A673 (cell line): Measurements from ENCODE around the gene PKP1. TPM values are rescaled to one million over a fixed set of nuclear protein-coding genes. Genes with fewer than 3 reads are reported as not detected.

Experiments used
- BruUV-seq: library from RNA; stranded (reverse); fragments of 400-500 nt; replicated peaks from 2 replicates; lab custom pipeline; 2021; lab: Mats Ljungman, UMichigan
- CTCF ChIA-PET: fragments of 300-600 bp; sonication (Branson Sonifier 250); formaldehyde crosslinking; loops from one replicate; lab custom pipeline; 2022; ENCODE audit warnings: antibody characterized with exemption; lab: Charles Lee
- POLR2A ChIA-PET: fragments of 300-600 bp; sonication (Branson Sonifier 250); formaldehyde crosslinking; loops from one replicate; lab custom pipeline; 2022; ENCODE audit warnings: antibody characterized with exemption; ENCODE audit not compliant: low non-redundant PET; lab: Charles Lee
- DNase-seq: peaks from one replicate; pipeline ENCODE4 v3.0.0-alpha.2; 2015; ENCODE audit warnings: low spot score
- H3K27ac ChIP-seq: fragments of 200-600 bp; sonication (generic); 2 replicates; pipeline ENCODE4 v1.5.1; 2016; ENCODE audit warnings: mixed run types, low read depth, mild to moderate bottlenecking, mixed read lengths, antibody characterized with exemption, low read length; ENCODE audit not compliant: poor library complexity, severe bottlenecking
- H3K27me3 ChIP-seq: fragments of 200-600 bp; sonication (generic); replicated peaks from 2 replicates; pipeline ENCODE4 v1.6.1; 2017; ENCODE audit warnings: mixed run types, low read depth, mild to moderate bottlenecking, mixed read lengths, antibody characterized with exemption, low read length; ENCODE audit not compliant: insufficient read depth, poor library complexity
- H3K36me3 ChIP-seq: fragments of 200-600 bp; sonication (generic); 2 replicates; pipeline ENCODE4 v1.6.1; 2016; ENCODE audit warnings: mixed run types, mild to moderate bottlenecking, mixed read lengths, antibody characterized with exemption, low read length; ENCODE audit not compliant: insufficient read depth, poor library complexity, severe bottlenecking
- H3K4me1 ChIP-seq: fragments of 200-600 bp; sonication (generic); 2 replicates; pipeline ENCODE4 v1.6.1; 2017; ENCODE audit warnings: mixed run types, mild to moderate bottlenecking, mixed read lengths, antibody characterized with exemption, low read length; ENCODE audit not compliant: insufficient read depth, poor library complexity, severe bottlenecking
- H3K4me3 ChIP-seq: fragments of 200-600 bp; sonication (generic); 2 replicates; pipeline ENCODE4 v1.5.1; 2016; ENCODE audit warnings: low read depth, mixed run types, mild to moderate bottlenecking, mixed read lengths, low read length; ENCODE audit not compliant: poor library complexity, severe bottlenecking
- H3K9me3 ChIP-seq: fragments of 200-600 bp; sonication (generic); 2 replicates; pipeline ENCODE4 v1.6.1; 2016; ENCODE audit warnings: mixed run types, low read depth, mild to moderate bottlenecking, mixed read lengths, antibody characterized with exemption, low read length; ENCODE audit not compliant: poor library complexity, severe bottlenecking
- EZH2 ChIP-seq: fragments of 200-600 bp; sonication (generic); IDR thresholded peaks from 2 replicates; pipeline ENCODE4 v1.6.1; 2017; ENCODE audit warnings: borderline replicate concordance, low read depth, mild to moderate bottlenecking, mixed read lengths, antibody characterized with exemption, low read length; ENCODE audit not compliant: poor library complexity, severe bottlenecking
- intact Hi-C: fragments of 100-400 bp; cut with micrococcal nuclease; formaldehyde crosslinking; loops from one replicate; pipeline ENCODE4 v1.10.0; 2022; ENCODE audit not compliant: unreplicated experiment
- total RNA-seq: library from RNA; stranded (reverse); gene quantifications from 2 replicates; pipeline ENCODE4 v1.2.3, GENCODE V29; 2021
- TF ChIP-seq, protein P1 (sequence below): fragments of 300-800, 200-600 bp; sonication (generic); conservative IDR thresholded peaks from 2 replicates; pipeline ENCODE4 v1.5.1; 2017; ENCODE audit warnings: low read depth, mild to moderate bottlenecking, antibody characterized with exemption, low read length, moderate library complexity, mixed read lengths

PKP1 gene
- total RNA-seq, 1 experiment from 2014 or later: 535 TPM

DNA sequence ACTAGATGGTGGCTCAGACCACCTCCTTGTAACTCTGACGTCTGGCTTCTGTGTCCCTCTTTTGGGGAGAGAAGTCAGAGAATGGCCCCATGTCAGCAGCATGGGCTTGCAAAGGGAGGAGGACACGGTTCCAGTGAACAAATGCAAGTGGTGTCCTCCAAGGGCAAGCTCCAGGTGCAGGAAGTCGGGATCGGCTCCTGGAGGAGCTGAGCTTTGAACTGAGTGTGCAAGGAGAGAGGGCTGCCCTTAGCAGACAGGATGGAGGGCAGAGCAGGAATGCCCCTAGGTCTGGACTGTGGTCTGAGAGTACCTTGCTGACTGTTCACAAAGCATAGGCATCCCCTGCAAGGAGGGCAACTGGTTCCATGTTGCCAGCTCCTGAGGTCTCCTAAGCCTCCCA lies 17.3 kb downstream of the PKP1 start:
- Histone ChIP-seq H3K4me1 (peaks cover 95% of the 10 kb centered on the region), H3K27ac (peak overlapping the region; percentile 96), H3K27me3 (no peaks in the 10 kb centered on the region), H3K36me3 (peaks cover 99% of the 10 kb centered on the region), H3K9me3 (no peaks in the 10 kb centered on the region), H3K4me3 (no peak overlapping the region)
- ChIA-PET POLR2A (no interaction called here), CTCF (interaction anchor here (0.5 to 1.2 kb wide), 2 partner anchors 14 to 263 kb away, joined by 3 to 7 read pairs; no protein-coding TSS in a partner anchor)
- no peak for TF ChIP-seq EZH2
- TF ChIP-seq, protein P1, sequence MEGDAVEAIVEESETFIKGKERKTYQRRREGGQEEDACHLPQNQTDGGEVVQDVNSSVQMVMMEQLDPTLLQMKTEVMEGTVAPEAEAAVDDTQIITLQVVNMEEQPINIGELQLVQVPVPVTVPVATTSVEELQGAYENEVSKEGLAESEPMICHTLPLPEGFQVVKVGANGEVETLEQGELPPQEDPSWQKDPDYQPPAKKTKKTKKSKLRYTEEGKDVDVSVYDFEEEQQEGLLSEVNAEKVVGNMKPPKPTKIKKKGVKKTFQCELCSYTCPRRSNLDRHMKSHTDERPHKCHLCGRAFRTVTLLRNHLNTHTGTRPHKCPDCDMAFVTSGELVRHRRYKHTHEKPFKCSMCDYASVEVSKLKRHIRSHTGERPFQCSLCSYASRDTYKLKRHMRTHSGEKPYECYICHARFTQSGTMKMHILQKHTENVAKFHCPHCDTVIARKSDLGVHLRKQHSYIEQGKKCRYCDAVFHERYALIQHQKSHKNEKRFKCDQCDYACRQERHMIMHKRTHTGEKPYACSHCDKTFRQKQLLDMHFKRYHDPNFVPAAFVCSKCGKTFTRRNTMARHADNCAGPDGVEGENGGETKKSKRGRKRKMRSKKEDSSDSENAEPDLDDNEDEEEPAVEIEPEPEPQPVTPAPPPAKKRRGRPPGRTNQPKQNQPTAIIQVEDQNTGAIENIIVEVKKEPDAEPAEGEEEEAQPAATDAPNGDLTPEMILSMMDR: no peak
- DNase-seq: no peak
- intact Hi-C loops: no loop called here
- no TSS peak for BruUV-seq

DNA sequence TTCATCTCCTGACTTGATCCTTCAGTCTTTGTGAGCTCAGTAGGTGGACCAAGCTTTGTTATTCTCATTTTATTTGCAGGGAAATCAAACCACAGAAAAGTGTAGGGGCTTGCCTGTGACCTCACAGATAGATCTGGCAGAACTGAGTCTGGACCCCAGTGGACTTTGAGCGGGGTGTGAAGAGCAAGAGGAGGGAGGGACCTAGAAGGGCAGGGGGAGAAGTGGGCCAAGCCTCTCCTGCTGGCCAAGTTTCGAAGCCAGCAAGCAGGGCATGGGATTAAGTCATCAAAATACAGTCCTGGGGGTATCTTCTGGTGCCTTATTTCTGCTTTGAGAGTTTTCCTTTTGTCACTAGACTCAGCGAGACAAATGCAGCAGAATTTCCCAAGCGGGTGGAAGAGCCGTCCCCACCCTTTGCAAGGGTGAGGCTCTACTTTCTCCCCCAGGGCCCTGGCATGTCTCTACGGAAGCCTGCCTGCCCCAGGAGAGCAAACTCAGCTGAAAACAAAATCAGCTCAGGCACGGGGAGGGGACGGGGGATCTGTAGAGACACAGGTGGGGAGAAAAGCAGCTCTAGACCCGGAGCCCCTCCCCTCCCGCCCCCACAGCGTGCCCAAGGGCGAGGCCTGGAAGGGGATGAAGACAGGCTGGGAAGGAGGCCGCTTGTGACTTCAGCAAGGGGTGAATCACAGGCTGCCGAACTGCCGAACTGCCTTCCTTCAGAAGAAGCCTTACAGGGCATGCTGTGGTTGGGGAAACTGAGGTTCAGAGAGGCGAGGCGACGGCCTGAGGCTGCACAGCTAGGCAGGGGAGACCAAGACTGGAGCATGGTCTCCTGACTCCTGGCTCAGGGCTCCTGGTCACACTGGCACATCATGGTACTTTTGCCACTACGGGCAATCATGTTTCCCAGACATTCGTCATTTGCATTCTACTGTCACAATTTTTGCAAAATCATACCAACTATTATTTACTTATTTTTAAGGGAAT lies 19.2 kb downstream of the PKP1 start:
- ChIA-PET POLR2A (interaction anchor here (0.5 kb wide), 1 partner anchor 101 kb away, joined by 3 read pairs; no protein-coding TSS in a partner anchor), CTCF (interaction anchor here (1.2 kb wide), 1 partner anchor 15 kb away, joined by 3 read pairs; no protein-coding TSS in a partner anchor)
- intact Hi-C loops: no loop called here
- TF ChIP-seq EZH2: no peak
- TF ChIP-seq, protein P1: no peak
- Histone ChIP-seq H3K27me3 (no peaks in the 10 kb centered on the region), H3K4me3 (no peak overlapping the region), H3K27ac (peak overlapping the region; percentile 96), H3K4me1 (peaks cover 94% of the 10 kb centered on the region), H3K36me3 (peaks cover 93% of the 10 kb centered on the region), H3K9me3 (no peaks in the 10 kb centered on the region)
- DNase-seq: peak; percentile 51
- BruUV-seq: no TSS peak

DNA sequence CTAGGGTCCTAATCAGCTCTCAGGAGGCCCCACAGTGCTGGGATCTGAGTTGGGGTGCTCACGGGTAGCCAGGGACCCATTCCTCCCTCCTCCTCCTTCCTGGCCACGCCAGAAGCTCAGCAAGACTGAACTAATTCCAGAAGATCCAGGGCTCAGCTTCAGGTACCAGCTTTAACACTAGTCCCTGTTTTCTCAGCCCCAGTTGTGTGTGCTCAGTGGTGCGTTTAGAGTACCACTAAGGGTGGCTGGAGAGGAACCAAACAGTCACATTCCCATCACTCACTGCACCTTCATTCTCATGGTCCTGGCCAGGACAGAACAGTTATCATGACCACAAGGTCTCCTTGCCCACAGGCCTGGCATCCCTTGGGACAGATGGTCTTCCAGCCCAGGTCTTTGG lies 20.8 kb downstream of the PKP1 start:
- no peak overlapping the region for H3K4me3 ChIP-seq
- H3K27ac ChIP-seq: peak overlapping the region; percentile 96
- peaks cover 94% of the 10 kb centered on the region for H3K4me1 ChIP-seq
- H3K9me3 ChIP-seq: no peaks in the 10 kb centered on the region
- ChIA-PET POLR2A (no interaction called here), CTCF (interaction anchor here (0.6 kb wide), 1 partner anchor 38 kb away, joined by 7 read pairs; no protein-coding TSS in a partner anchor)
- H3K27me3 ChIP-seq: no peaks in the 10 kb centered on the region
- no peak for DNase-seq
- BruUV-seq: no TSS peak
- no peak for TF ChIP-seq EZH2
- TF ChIP-seq, protein P1: no peak
- peaks cover 93% of the 10 kb centered on the region for H3K36me3 ChIP-seq
- intact Hi-C loops: no loop called here
